Kasumi-1 (cell line): Measurements from ENCODE around the gene CIBAR2.
"Not testable (repeated sequence)": the region's sequence is repeated elsewhere in the genome, so short reads cannot be mapped to it uniquely, and the experiment has no call there.

ENCODE experiments used
- DNase-seq, 2 experiments: peaks; one replicate each; lab custom pipeline; 2025; lab: John Stamatoyannopoulos, UW

Gene CIBAR2

GRCh38 chr16:85062845-85063244, 49.4 kb downstream of the CIBAR2 start:
- DNase-seq = no peak

- DNase-seq = no peak
Observed at GRCh38 chr16:85062323-85062722, 49.9 kb downstream of the CIBAR2 start.

- peak; percentile 77 to 82 for DNase-seq
Observed at GRCh38 chr16:85061566-85061965, 50.7 kb downstream of the CIBAR2 start.

- no peak for DNase-seq
Observed at GRCh38 chr16:85058909-85059308, 53.4 kb downstream of the CIBAR2 start.

- DNase-seq = no peak
Observed at GRCh38 chr16:85057948-85058347, 54.3 kb downstream of the CIBAR2 start.

- no peak for DNase-seq
Observed at GRCh38 chr16:85057212-85057889, 54.9 kb downstream of the CIBAR2 start.

- DNase-seq = peak; percentile 34 to 53
Observed at GRCh38 chr16:85056211-85056748, 56.0 kb downstream of the CIBAR2 start.

- DNase-seq = peak; percentile 91 to 94
Observed at GRCh38 chr16:85055493-85056210, 56.6 kb downstream of the CIBAR2 start.

GRCh38 chr16:85054948-85055492, 57.3 kb downstream of the CIBAR2 start:
- no peak for DNase-seq

- DNase-seq = not testable (repeated sequence)
Observed at GRCh38 chr16:85054321-85054720, 58.0 kb downstream of the CIBAR2 start.

GRCh38 chr16:85052536-85052935, 59.7 kb downstream of the CIBAR2 start:
- no peak for DNase-seq

GRCh38 chr16:85051683-85052082, 60.6 kb downstream of the CIBAR2 start:
- DNase-seq = no peak

GRCh38 chr16:85051067-85051581, 61.1 kb downstream of the CIBAR2 start:
- no peak for DNase-seq

GRCh38 chr16:85049706-85050305, 62.5 kb downstream of the CIBAR2 start:
- no peak for DNase-seq

GRCh38 chr16:85048921-85049562, 63.2 kb downstream of the CIBAR2 start:
- no peak for DNase-seq
